ENCODE results near the gene GPC3.

DNA sequence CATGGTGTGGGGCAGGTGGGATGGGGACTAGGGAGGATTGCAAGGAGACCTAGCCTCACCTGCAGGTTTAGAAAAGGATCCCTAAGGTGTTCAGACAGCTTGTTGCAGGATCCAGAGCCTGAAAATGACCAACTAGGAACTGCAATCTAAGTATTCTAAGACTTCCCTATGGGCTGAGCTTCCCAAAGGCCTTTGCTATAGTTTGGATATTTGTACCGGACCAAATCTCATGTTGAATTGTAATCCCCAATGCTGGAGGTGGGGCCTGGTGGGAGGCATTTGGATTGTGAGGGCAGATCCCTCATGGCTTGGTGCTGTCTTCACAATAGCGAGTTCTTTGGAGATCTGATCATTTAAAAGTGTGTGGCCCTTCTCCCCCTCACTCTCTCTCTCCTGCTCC is 52.1 kb downstream of the GPC3 start:
- TF ChIP-seq, protein P1, sequence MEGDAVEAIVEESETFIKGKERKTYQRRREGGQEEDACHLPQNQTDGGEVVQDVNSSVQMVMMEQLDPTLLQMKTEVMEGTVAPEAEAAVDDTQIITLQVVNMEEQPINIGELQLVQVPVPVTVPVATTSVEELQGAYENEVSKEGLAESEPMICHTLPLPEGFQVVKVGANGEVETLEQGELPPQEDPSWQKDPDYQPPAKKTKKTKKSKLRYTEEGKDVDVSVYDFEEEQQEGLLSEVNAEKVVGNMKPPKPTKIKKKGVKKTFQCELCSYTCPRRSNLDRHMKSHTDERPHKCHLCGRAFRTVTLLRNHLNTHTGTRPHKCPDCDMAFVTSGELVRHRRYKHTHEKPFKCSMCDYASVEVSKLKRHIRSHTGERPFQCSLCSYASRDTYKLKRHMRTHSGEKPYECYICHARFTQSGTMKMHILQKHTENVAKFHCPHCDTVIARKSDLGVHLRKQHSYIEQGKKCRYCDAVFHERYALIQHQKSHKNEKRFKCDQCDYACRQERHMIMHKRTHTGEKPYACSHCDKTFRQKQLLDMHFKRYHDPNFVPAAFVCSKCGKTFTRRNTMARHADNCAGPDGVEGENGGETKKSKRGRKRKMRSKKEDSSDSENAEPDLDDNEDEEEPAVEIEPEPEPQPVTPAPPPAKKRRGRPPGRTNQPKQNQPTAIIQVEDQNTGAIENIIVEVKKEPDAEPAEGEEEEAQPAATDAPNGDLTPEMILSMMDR (IDR thresholded peaks at IDR 0.05) = no peak
- TF ChIP-seq POLR2A (IDR thresholded peaks at IDR 0.05) = no peak

All from thyroid gland (tissue), 4 donors.